ENCODE data around the gene PPP2R1A. TPM values are rescaled to one million over a fixed set of nuclear protein-coding genes. Genes with fewer than 3 reads are reported as not detected.

PPP2R1A gene
- total and polyA plus RNA-seq, 10 donors: 81.1 to 200 (median 171) TPM

- Histone ChIP-seq H3K27ac (no peak overlapping the region), H3K4me3 (no peak overlapping the region), H3K9me3 (no peaks in the 10 kb centered on the region), H3K4me1 (no peaks in the 10 kb centered on the region), H3K27me3 (replicated peaks in 1 of 7) (no peaks in the 10 kb centered on the region), H3K36me3 (peaks cover 17 to 100% (median 99%) of the 10 kb centered on the region in 6 donors)
- no peak for TF ChIP-seq POLR2A (IDR thresholded peaks at IDR 0.05)
- no peak for TF ChIP-seq CTCF (IDR thresholded peaks at IDR 0.05 in 8 of 11, conservative IDR thresholded peaks at IDR 0.05 in 3 of 11)
- no peak for TF ChIP-seq POLR2AphosphoS5 (IDR thresholded peaks at IDR 0.05)
- DNase-seq: no peak
- intact Hi-C loops (cut with DNase I; ENCODE audit: low total_unique reads): no loop called here
- 92 to 96% (median 93%) methylated on average over 5 of the region's 5 CpGs for WGBS, 5 donors
Measured at GRCh38 chr19:52224211-52224610, 34.4 kb downstream of the PPP2R1A start.

- no peak overlapping the region for H3K27ac ChIP-seq
- peaks cover 7 to 96% (median 74%) of the 10 kb centered on the region in 6 donors for H3K36me3 ChIP-seq
- no peak for DNase-seq
- TF ChIP-seq POLR2A (IDR thresholded peaks at IDR 0.05) (no peak), CTCF (IDR thresholded peaks at IDR 0.05 in 8 of 11, conservative IDR thresholded peaks at IDR 0.05 in 3 of 11) (no peak), POLR2AphosphoS5 (IDR thresholded peaks at IDR 0.05) (no peak)
- H3K9me3 ChIP-seq: no peaks in the 10 kb centered on the region
- H3K4me3 ChIP-seq: no peak overlapping the region
- WGBS, 5 donors: 73 to 91% (median 87%) methylated on average over 4 of the region's 4 CpGs
- no peaks in the 10 kb centered on the region for H3K4me1 ChIP-seq
- intact Hi-C loops (cut with DNase I; ENCODE audit: low total_unique reads): no loop called here
- no peaks in the 10 kb centered on the region for H3K27me3 ChIP-seq (replicated peaks in 1 of 7)
Measured at GRCh38 chr19:52226652-52227051, 36.8 kb downstream of the PPP2R1A start.

- peaks cover 0 to 89% (median 67%) of the 10 kb centered on the region in 6 donors for H3K36me3 ChIP-seq
- intact Hi-C loops (cut with DNase I; ENCODE audit: low total_unique reads): no loop called here
- DNase-seq: no peak
- H3K9me3 ChIP-seq: no peaks in the 10 kb centered on the region
- H3K4me1 ChIP-seq: no peaks in the 10 kb centered on the region
- H3K27me3 ChIP-seq (replicated peaks in 1 of 7): no peaks in the 10 kb centered on the region
- no peak overlapping the region for H3K27ac ChIP-seq
- H3K4me3 ChIP-seq: no peak overlapping the region
- TF ChIP-seq POLR2A (IDR thresholded peaks at IDR 0.05) (no peak), POLR2AphosphoS5 (IDR thresholded peaks at IDR 0.05) (no peak), CTCF (IDR thresholded peaks at IDR 0.05 in 8 of 11, conservative IDR thresholded peaks at IDR 0.05 in 3 of 11) (no peak)
- WGBS, 5 donors: 82 to 88% (median 84%) methylated on average over 10 of the region's 10 CpGs
Measured at GRCh38 chr19:52227196-52227940, 37.5 kb downstream of the PPP2R1A start.

GRCh38 chr19:52227980-52228379 is 38.1 kb downstream of the PPP2R1A start:
- no peaks in the 10 kb centered on the region for H3K27me3 ChIP-seq (replicated peaks in 1 of 7)
- 88 to 94% (median 89%) methylated on average over 5 of the region's 5 CpGs for whole genome bisulfite sequencing, 5 donors
- H3K27ac ChIP-seq: no peak overlapping the region
- no peaks in the 10 kb centered on the region for H3K9me3 ChIP-seq
- H3K4me1 ChIP-seq: no peaks in the 10 kb centered on the region
- no peak for DNase-seq
- intact Hi-C loops (cut with DNase I; ENCODE audit: low total_unique reads): no loop called here
- TF ChIP-seq POLR2A (IDR thresholded peaks at IDR 0.05) (no peak), CTCF (IDR thresholded peaks at IDR 0.05 in 8 of 11, conservative IDR thresholded peaks at IDR 0.05 in 3 of 11) (no peak), POLR2AphosphoS5 (IDR thresholded peaks at IDR 0.05) (no peak)
- peaks cover 0 to 83% (median 61%) of the 10 kb centered on the region in 6 donors for H3K36me3 ChIP-seq
- H3K4me3 ChIP-seq: no peak overlapping the region

Data from spleen (tissue), 11 donors.